Activated CD8-positive, alpha-beta memory T cell treated with anti-CD3 and anti-CD28 coated beads, Interleukin-2, amount 50 U/mL, for 24 hours (primary cell): ENCODE measurements around the gene TLR8.
"Not testable (repeated sequence)": the region's sequence is repeated elsewhere in the genome, so short reads cannot be mapped to it uniquely, and the experiment has no call there.

ENCODE experiments used
- DNase-seq: peaks from one replicate; pipeline ENCODE4 v3.0.0-alpha.2; 2020; ENCODE audit errors: extremely low read depth

The TLR8 gene

DNA sequence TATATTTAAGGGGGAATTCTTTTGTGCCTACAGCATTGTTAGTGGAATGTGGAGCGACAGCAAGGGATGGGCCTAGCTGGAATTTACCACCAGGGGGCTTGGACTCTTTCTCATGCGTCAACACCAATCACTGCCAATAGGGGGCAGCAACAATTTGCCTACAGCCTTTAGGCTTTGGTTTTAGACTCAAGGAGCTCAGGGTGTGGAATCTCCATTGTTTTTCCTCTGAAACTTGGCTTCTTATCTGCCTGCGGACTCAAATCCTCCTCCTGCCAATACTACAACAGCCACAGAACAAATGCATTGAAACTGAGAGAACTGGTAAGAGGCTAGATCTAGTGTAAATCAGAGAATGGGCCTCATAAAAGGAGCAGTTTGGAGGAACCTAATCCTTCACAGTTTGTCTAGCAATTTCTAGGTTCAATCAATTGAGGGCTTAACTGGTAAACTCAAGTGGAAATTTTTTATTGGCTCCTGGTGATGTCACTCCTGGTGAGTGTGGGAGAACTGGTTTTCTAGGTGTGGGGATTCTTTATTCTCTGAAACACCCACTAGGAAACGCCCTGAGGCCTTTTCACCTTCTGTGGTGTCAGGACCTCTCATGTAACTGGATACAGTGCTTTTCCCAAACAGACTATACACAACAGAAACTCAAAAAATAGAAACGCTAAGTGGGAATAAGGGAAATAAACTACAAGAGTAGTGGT lies 40.6 kb downstream of the TLR8 start:
- DNase-seq = no peak

DNA sequence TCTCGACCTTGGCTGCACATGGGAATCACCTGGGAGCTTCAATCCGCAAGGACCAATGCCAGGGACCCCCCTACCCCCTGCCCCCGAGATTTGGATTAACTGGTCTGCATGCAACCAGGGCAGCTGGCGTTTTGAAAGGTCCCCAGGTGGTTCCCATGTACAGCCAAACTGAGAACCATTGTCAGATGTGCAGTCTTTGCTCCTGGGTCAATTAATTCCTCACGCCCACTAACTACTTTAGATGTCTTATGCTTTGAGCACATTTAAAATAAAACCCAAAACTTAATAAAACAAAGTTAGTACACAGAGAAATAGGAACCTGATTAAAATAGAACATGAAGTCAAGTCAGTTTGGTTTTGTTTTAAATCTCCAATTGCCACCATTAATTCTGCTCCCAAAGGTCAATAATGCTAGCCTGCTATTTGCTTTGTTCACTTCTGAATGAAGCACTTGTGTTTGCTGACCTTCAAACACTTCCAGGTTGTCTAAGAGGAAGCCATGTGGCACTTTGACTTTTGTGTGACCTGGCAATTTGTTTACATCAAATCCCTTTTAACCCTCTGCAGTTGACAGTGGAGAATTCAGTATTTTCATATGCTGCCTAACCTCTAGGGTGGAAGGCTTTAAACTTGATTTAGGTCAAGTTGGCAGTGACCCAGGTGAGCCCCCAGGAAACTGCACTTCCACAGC lies 41.3 kb downstream of the TLR8 start:
- DNase-seq = no peak

DNA sequence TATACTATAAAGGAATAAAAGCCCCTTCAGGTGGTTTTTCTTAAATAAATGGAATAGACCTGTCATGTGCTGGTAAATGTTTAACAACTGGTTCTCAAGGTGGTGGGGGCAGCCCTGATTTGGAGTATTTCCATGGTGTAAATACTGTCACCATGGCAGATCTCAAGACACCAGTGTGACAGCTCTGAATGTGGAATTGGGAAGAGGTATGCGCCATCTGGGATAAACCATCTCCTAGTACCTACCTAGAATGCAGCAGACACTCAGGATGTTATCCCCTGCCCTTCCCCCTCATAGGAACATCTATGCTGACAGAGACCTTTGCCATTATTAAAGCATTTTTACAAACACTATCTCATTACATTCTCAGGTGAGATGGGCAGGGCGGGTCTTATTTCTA lies 42.1 kb downstream of the TLR8 start:
- no peak for DNase-seq

DNA sequence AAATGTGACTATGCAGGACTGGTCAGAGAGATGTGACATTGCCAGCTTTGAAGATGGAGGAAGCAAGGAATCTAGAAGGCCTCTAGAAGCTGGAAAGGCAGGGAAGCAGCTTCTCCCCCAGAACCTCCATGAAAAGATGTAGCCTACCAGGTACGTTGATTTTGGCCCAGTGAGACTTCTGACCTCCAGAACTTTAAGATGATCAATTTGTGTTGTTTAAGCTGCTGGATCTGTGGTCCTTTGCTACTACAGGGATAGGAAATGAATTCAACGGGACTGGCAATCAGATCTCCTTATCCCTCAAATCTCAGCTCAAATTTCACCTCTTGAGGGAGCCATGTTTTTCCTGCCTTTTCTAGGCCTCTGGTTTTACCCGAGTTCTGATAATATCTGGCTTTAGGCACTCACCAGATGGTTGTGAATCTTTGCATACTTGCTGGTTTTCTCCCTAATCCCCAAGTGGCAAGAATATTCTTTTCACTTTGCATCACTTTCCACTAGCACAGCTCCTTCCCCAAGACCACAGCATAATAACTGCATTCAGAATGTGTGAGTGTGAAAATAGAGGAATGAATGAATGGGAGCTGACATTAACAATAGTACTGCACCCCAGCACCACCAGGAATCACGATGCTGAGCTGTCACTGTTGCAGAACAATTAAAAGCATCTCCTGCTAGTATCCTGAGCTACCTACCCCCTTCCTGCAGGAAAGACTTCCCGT lies 42.9 kb downstream of the TLR8 start:
- no peak for DNase-seq

DNA sequence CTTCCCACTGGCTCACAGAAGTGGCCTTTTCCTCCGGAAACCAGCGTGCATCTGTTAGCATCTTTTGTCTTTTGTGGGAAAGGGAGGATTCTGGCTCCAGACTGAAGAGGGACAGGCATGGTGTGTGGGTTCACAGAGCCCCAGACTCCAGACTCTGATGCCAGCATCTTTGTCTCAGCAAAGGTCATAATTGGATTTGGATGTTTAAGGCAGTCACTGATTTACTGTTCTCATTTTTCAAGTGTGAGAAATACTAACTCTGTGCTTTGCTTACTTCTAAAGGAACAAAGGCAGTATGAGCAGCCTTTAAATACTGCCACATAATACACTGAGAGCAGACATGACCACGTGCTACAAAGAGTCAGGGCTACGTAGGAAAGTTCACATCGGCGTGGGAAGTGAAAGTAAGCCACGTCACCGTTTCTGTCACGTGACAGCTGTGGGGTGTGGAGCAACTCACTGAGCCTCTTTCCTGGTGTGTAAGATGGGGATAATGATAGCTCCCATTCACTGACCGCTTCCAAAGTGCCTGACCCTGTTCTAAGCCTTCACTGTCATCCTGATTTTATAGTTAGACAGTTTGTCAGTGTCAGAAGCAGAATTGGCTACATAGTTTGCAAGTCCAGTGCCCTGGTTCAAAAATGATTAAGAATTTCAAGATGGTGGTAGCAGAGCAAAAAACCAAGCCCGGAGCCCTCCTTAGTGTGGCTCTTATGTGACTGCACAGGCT lies 43.7 kb downstream of the TLR8 start:
- peak; percentile 66 for DNase-seq

DNA sequence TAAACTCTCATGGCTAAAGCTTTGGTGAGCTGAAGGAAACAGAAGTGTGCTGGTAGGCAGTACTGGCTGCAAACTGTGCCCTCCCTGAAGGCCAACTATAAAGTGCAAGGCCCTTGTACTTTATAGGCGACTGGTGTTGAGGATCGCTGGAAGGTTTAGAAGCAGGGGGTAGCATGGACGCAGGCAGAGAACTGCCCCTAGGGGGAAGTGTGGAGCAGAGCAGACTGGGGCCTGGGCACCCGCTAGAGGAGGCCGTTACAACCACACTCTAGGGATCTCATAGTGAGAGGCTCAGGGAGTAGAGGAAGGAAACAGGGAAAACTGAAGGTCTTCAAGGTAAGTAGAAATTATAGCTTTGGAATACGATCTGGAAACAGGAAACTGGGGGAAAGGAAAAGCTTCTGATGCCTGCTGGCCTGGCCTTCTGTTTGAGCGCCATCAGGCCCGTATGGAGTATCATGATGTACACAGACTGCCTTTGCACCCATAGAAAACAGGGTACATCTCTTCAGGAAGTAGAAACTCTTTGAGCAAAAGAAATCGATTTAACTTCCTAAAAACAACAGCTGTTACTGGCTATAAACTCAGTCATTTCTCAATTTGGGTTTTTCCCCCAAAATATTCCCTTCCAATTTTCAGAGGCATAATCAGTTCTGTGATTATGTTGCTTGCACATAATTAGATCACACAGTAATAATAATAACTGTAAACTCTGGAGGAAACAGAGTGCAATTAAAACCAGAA lies 44.6 kb downstream of the TLR8 start:
- DNase-seq = no peak

DNA sequence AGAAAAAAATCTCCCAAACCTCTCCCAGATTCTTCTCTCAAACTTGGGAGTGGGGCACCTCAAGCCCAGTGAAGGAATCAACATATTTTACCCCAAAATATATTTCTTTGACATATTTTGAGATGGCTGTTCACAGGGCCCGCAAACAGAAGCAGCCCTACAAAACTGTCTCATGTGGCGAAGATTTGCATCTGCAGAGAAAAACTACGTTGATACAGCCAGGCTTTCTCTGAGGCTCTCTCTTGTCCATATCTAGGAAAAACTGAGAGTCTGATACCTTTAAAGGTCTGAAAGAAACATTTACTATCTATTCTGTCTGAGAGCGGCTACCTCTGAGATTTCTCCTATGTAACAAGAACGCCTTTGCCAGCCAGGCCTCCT lies 45.2 kb downstream of the TLR8 start:
- DNase-seq = no peak

DNA sequence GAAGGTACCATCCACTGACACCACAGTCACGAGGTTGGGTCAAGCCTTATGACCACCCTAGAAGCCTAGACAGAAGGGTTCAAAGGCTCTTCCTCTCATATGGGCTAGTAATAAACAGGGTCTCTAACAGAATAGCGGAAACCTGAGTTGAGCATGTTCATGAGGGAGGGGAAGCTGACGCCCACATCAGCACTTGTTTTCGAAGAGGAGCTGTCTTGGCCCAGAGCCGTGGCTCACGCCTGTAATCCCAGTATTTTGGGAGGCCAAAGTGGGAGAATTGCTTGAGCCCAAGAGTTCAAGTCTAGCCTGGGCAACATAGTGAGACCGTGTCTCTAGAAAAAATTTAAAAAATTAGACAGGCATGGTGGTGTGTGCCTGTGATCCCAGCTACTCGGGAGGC lies 47.0 kb downstream of the TLR8 start:
- DNase-seq = no peak

DNA sequence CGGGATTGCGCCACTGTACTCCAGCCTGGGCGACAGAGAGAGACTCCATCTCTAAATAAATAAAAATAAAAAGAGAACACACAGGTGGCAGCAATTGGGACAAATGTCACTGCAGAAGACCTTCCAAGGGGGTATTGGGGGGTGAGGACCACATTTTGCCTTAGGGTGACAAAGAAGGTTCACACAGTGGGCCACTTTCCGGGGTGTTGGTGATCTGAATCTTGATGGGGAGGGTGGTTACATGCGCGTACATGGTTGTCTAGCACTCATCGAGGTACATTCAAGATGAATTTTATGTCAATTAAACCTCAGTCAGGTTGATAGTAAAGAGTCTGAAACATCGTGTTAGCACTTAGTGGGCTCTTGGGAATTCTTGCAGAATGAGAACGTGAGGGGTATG lies 48.0 kb downstream of the TLR8 start:
- DNase-seq = no peak

DNA sequence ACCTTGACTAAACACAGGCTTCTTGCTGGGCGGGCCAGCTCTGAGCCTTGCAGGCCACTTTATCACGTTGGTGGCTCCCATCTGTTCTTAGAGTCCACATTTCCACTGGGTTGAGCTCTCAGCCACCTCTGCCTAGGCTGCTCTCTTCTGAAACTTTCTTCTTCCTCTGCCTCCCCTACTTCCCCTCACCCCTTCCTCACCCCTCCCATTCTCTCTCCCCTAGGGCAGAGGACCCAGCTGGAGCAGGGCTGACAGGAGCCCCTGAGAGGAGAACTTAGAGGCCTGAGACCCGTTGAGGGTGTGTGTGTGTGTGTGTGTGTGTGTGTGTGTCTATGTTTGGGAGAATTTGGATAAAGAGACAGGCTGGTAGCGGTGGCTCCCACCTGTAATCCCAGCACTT lies 48.6 kb downstream of the TLR8 start:
- no peak for DNase-seq

DNA sequence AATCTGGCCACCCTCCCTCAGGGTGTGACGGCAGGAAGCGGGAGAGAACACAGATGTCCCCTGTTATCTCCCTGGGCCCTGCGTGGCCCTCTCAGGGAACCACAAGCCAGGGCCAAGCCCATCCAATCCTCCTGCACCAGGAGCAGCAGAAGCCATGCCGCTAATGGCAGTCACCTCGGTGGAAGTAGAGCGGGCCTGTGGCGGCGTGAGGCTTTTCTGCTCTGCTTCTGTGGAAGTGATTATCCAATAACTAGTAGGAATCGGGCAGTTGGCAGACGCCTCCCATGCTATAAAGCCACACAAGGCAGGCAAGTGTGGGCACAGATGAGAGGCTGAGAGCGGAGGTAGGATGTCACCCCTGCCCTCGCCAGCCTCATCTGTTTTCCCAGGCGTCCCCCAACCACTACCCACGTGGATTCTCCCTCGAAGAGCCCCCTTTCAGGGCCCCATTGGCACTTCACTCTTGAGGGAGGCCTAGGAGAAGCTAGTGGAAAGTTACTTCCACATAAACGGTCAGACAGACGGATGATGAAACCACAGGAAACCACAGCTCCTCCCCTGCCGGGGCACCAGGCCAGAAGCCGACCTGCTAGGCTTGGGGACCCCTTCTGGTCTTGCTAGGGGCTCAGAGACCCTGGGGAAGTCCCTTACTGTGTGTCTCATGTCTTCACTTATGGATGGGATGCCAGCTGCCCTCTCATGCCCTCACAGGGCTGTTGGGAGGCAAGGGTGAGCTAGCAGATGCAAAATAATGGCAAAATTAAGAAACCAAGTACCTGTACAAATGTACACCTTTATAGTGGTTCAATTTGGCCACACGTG lies 49.7 kb downstream of the TLR8 start:
- no peak for DNase-seq

DNA sequence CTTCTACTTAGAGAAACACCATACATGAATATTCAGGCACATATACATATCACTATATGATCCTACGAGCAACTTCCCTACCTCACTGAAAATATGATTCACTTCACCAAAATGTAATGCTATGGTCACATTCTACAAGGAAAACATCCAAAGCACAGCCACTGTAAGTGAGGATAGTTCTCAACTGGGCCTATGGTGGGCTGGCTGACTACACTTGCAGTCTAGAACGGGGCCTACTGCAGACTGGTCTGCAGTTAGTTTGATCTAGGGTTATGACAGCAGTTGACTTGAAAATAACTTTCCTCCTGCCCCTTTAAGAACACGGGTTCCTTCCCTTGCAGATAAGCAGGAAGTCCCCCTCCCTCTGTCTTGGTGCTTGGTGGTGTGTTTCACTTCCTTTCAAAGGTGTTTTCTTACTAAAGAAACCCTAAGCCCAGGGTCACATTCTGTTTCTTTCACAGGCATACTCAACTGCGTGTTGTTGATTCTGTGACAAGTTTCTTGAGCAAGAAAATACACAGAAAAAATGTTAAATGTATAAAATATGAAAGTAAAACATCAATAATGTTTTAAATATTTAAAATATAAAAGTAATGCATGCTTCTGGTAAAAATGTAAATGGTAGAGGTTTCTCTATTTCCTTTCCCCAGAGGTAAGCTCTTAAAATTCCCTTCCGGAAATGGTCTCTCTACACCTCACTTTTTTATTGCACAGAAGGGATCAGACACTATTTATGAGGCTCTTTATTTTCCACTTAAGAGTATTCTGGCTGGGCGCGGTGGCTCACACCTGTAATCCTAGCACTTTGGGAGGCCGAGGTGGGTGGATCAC lies 50.5 kb downstream of the TLR8 start:
- no peak for DNase-seq

DNA sequence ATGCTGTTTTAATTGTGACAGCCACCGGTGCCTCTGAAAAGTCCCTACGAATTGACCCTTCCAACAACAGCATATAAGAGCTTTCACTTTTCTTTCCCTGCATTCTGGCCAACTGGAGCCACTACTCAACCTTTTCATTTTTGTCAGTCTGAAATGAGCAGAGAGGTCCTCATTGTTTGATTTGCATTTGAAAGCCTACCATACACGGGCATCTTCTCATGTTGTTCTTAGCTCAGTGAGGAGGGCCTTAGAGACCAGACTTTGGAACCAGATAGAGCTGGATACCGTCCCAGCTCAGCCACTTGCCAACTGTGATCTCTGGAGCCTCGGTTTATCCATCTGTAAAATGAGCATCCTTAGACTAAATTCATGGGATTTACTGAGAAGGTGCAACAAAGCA lies 51.6 kb downstream of the TLR8 start:
- no peak for DNase-seq

DNA sequence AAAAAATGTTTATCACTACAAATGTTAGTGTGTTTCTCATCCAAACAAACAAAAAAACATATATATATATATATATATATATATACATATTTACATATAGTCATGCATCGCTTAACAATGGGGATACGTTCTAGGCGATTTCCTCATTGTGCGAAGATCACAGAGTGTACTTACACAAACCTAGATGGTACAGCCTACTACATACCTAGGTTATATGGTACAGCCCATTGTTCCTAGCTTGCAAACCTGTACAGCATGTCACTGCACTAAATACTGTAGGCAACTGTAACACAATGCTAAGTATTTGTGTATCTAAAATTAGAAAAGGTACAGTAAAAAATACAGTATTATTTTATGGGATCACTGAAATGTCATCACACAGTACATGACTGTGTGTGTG lies 52.0 kb downstream of the TLR8 start:
- no peak for DNase-seq

DNA sequence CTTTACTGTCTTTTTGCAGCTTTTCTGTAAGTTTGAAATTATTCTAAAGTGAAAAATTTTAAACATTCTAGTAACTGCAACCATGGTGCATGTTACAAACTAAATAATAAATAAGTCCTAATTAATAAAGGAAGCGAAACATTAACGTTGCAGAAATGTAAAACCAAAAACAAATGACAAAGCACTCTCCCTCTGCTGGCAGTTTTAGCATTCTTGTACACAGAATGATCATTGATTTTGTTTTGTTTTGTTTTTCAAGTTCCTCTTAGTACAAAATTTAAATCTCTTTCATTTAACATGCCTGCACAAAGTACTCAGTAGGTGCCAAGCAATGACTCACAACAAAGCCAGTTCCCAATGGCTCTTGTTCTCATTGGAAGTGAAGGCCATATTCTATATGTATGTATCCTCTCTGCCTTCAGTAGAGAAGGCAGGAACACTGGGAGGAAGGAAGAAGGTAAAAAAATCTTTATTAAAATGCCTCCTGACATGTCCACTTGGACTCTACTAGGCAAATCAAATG lies 54.8 kb downstream of the TLR8 start:
- no peak for DNase-seq

DNA sequence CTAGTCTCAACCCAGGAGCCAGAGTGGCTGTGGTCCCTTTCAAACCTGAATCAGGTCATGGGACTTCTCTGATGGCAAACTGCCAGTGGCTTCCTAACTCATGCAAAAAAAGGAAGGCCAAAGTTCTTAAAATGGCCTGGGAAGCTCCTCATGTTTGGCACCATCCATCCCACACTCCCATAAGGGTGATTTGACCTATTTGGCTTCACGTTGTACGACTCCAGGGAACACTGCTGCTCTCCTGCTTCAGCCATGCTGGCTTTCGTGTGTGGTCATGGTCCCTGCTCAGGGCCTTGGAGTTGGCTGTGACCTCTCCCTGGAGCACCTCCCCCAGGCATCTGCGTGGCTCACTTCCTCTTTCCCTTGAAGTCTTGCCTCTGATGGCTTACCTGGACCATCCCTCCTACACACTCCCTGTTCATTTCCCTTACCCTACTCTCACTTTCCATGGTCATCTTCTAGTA lies 55.7 kb downstream of the TLR8 start:
- DNase-seq = no peak

DNA sequence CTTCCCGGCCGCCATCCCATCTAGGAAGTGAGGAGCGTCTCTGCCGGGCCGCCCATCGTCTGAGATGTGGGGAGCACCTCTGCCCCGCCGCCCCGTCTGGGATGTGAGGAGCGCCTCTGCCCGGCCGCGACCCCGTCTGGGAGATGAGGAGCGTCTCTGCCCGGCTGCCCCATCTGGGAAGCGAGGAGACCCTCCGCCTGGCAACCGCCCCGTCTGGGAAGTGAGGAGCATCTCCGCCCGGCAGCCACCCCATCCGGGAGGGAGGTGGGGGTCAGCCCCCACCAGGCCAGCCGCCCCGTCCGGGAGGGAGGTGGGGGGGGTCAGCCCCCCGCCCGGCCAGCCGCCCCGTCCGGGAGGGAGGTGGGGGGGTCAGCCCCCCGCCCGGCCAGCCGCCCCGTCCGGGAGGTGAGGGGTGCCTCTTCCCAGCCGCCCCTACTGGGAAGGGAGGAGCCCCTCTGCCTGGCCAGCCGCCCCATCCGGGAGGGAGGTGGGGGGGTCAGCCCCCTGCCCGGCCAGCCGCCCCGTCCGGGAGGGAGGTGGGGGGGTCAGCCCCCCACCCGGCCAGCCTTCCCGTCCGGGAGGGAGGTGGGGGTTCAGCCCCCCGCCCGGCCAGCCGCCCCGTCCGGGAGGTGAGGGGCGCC lies 56.9 kb downstream of the TLR8 start:
- DNase-seq = not testable (repeated sequence)

DNA sequence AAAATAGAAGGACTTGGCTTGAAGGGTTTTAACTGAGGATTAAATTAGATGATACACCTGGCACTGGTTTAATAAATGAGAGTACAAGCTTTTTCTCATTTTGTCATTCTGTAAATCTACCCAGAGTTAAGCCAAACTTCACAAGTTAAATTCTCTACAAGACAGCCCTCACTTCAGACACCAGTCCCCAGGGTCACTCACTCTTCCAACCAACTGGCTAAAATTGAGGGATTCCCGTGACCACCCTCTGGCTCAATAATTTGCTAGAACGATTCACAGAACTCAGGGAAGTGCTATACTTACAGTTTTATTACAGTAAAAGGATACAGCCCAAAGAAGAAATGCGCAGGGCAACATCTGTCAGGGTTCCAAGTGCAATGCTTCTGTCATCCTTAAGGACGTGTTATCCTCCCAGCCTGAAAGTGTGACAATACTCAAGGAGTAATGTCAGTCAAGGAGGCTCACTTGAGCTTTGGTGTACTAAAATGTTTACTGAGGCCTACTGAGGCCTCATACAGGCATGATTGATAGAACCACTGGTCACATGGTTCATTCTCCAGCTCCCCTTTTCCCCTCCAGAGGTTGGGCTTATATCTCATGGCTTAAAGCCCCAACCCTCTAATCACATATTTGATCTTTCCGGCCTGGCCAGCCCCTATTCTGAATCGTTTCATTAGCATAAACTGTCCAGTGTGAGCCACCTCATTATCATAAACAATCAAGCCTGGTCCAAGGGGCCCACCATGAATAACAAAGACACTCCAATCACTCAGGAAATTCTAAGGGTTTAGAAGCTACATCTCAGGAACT lies 58.9 kb downstream of the TLR8 start:
- no peak for DNase-seq
